Measurements from ENCODE around the gene CRYGS.
A peak's percentile ranks its signal among the peaks of the same experiment; 100 is the strongest.
"Not testable (repeated sequence)": the region's sequence is repeated elsewhere in the genome, so short reads cannot be mapped to it uniquely, and the experiment has no call there.

Gene CRYGS

DNA sequence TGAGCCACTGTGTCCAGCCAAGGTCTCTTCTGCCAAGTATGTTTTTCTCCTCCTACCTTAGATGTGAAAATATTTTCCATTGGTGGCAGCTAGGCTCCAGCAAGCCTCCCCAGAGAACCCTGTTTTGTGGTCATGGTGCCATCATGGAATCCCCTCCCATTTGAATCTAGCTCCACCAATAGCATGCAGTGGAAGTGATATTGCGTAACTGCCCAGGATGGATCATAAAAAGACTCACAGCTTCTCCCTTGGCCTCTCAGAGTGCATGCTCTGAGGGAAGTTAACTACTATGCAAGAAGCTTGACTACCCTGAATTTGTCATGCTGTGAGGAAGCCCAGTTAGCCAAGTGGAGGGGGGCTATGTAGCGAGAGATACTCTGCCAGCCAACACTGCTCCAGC, 27.5 kb downstream of the CRYGS start:
- DNase-seq = no peak

DNA sequence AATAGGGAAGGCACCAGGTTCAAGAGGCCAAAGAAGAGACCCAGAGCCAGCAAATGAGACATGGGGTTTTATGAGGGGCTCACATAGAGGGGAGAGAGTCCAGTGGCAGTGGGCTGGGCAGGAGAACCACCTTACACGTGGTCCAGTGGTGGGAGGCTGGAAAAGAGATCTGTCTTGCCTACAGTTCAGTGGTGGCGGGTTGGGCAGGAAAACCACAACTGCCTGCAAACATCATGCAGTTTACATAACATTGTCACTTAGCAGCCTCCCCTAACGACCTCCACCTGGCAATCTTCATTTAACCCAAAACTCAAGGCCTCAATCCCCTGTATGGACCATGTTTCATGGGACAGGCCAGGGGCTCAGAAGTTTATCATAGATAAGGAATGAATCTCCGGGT, 29.1 kb downstream of the CRYGS start:
- DNase-seq = no peak

GRCh38 chr3:186514296-186515002, 29.7 kb downstream of the CRYGS start:
- no peak for DNase-seq

GRCh38 chr3:186513386-186513785, 30.8 kb downstream of the CRYGS start:
- DNase-seq = no peak

DNA sequence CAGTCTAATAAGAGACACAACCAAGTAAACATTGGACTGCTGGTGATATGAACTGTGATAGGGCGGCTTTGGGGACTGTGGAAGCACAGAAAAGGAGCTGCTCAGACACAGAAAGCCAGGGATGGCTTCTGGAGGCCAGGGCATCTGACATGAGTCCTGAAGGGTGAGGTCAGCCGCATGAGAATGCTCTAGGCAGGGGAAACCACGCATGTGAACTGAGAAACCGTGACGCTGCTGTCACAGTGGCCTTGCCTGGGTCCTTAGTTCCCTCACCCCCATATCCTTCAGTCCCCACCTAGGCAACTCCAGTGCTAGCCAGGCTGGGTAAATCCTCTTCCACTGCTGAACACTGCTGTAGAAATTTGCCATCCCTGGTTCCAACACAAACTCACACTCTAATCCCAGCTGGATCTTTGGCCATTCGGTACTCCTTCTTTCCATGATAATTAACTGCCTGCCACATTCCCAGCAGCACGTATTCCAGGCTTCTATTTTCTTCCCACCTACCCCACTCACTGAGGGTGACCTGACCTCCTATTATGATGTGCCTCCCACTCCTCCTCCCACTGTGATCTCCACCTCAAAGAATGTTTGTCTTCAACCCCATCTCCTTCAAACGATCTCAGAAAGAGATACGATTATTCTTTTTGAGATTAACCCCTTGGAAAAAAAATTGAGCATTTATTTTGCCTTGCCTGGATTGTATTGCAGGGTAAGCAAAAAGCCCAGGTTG, 31.4 kb downstream of the CRYGS start:
- no peak for DNase-seq

DNA sequence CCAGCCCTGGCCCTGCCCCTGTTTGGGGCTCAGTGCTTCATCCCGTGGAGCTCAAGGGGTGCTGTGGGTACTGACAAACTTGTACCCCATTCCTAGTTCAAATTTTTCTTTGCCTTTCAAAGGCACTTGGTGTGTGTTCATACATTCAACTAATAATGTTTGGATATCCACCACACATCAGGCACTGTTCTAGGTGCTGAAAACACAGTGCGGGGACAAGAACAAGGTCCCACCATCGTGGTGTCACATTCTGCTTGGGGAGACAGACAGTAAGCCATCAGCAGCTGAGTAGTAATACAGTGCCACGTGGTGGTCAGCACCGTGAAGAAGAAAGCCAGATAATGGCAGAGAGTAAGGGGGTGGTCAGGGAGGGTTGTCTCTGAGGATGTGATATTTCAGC, 32.5 kb downstream of the CRYGS start:
- no peak for DNase-seq

GRCh38 chr3:186511245-186511644, 32.9 kb downstream of the CRYGS start:
- DNase-seq = no peak

DNA sequence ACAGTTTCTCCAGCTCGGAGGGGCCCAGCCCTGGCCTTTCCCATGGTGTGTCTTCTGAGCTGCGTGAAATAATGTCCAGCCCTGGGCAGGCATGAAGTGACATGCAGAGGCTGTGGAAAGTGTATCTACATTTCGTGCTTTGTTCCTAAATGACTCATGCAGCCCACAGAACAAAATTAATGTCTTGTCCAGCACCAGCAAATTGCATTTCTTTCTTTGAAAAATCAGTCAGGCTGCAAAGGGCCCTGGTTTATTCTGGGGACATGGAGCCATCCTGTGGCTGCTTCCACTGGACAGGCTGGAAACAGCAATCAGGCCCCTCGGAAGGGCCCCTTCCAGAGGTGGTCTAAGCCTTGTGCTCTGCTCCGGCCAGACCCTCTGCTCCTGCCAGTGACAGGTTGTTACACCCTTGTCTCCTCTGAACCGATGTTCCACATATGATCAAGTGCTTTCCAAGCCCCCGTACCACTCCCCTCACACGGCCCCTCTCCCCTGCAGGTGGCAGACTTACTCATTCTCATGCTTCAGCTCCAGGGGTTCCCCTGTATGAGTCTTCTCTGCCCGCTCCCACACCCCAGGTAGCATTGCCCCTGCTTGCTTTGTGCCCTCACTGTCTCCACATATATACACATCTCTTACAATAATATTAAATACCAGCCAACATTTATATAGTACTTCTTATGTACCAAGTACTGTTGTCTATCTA, 33.7 kb downstream of the CRYGS start:
- DNase-seq = no peak

GRCh38 chr3:186509423-186509822, 34.8 kb downstream of the CRYGS start:
- DNase-seq = peak; percentile 12

DNA sequence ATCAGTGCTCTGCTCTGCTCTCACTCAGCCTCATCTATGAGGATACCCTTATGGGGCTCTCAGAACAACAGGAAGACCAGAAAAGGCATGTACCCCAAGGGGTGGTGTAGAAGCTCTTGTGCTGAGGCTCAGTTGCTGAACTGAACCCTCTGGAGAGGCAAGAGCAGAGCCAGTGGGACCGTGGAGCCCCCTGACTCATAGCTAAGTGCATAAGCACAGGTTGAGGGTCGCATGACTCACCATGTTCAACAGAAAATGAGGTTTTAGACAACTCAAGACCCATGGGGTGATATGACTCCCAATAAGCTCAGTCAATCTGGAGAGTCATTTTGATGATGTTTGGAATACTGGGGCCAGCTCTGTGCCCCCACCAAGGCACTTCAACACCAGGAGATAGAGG, 37.3 kb downstream of the CRYGS start:
- no peak for DNase-seq

- no peak for DNase-seq
Measured at GRCh38 chr3:186506191-186506739, 37.9 kb downstream of the CRYGS start.

DNA sequence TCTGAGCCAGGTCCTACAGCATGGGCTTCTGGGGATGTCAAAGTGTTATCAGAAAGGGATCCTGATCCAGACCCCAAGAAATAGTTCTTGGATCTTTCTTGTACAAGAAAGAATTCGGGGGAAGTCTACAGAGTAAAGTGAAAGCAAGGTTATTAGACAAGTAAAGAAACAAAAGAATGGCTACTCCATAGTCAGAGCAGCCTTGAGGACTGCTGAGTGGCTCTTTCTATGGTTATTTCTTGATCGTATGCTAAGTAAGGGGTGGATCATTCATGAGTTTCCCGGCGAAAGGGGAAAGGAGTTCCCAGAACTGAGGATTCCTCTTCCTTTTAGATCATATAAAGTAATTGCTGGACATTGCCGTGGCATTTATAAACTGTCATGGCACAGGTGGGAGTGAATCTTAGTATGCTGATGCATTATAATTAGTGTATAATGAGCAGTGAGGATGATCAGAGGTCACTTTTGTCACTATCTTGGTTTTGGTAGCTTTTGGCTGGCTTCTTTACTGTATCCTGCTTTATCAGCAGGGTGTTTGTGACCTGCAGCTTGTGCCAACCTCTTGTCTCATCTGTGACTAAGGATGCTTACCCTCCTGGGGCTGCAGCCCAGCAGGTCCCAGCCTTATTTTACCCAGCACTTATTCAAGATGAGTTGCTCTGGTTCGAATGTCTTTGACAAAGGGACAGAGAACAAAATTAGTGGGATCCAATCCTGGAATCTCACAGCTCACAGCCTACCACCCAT, 41.0 kb downstream of the CRYGS start:
- no peak for DNase-seq

GRCh38 chr3:186502138-186502948, 41.8 kb downstream of the CRYGS start:
- no peak for DNase-seq

GRCh38 chr3:186499949-186500348, 44.2 kb downstream of the CRYGS start:
- not testable (repeated sequence) for DNase-seq

GRCh38 chr3:186498022-186498421, 46.2 kb downstream of the CRYGS start:
- DNase-seq = not testable (repeated sequence)

DNA sequence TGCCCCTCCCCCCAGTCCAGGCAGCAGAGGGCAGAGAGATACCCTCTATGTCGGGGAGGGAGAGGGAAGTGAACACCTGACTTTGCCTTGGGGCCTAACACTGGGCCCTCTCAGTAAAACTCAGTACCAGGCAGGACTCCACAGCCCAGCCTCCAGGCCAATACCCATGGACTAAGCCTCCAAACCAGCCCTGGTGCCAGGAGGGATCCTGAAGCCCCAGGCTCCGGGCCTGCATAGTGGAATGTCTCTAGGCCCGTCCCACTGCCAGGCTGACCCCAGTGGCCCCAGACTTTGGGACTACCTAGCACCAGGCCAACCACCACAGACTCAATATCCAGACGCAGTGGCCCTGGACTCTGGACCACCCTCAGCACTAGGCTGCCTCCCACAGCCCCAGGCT, 46.6 kb downstream of the CRYGS start:
- no peak for DNase-seq

DNA sequence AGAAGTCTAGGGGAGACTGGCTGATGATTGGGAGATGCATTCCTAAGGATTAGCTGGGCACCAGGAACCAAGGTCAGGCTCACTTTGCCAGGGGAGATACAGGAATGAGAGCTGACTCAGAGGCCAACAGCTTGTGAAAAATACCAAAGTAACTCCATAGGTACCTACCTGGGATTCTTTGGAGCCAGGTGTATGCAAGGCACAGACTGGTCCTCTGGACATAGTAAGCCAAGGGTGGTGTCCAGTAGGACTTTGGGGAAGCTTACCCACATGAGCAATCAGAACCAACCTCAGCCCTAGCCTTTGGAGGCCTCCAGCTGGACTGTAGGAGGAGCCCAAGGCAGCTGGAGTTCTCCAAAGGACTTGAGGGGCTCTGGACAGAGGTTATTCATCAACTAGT, 47.5 kb downstream of the CRYGS start:
- no peak for DNase-seq

- DNase-seq = no peak
Measured at GRCh38 chr3:186496016-186496415, 48.2 kb downstream of the CRYGS start.

- DNase-seq = no peak
Measured at GRCh38 chr3:186493525-186494255, 50.5 kb downstream of the CRYGS start.

GRCh38 chr3:186492385-186492984, 51.7 kb downstream of the CRYGS start:
- no peak for DNase-seq

DNA sequence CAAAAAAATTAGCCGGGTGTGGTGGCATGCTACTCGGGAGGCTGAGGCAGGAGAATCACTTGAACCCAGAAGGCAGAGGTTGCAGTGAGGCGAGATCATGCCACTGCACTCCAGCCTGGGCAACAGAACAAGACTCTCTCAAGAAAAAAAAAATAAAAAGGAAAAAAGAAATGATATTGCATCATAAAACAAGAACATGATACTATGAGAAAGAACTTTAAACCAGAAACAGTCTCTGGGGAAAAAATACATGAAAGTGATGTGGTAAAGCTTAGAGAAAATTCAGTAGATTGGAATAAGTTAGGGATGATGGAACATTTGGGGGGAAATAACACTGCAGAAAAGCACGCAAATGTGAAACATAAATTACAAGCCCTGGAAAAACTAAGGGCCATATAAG, 54.7 kb downstream of the CRYGS start:
- DNase-seq = no peak

Data from NCI-H526 treated with DMSO at 0.1 percent for 48 hours (cell line).